Kidney (tissue), 14 donors: Measurements from ENCODE around the gene TGFB1. TPM values are rescaled to one million over a fixed set of nuclear protein-coding genes. Genes with fewer than 3 reads are reported as not detected.

ENCODE experiments used
- DNase-seq, 5 donors: peaks; one replicate each; pipeline ENCODE4 v3.0.0-alpha.2; 2013 to 2020
- FAIRE-seq: peaks from 2 replicates; lab custom pipeline; 2012; peaks lifted over from hg19 to GRCh38; lab: Jason Lieb, UNC
- H3K27ac ChIP-seq, 2 donors: one replicate each; pipeline ENCODE4 v1.7.0; 2013; ENCODE audit warnings: low read depth in 2 of 2, low read length in 2 of 2, inconsistent platforms in 1 of 2
- H3K27me3 ChIP-seq: one replicate; pipeline ENCODE4 v1.7.1; 2013; ENCODE audit warnings: low read length, inconsistent platforms; ENCODE audit not compliant: control insufficient read depth, insufficient read depth
- H3K36me3 ChIP-seq, 3 donors: one replicate each; pipeline versions ENCODE4 v1.7.0 to v1.7.1; 2013; ENCODE audit warnings: low read length in 3 of 3, control low read depth in 1 of 3, inconsistent platforms in 1 of 3; ENCODE audit not compliant: insufficient read depth in 3 of 3, control insufficient read depth in 2 of 3
- H3K4me1 ChIP-seq, 3 donors: one replicate each; pipeline versions ENCODE4 v1.7.0 to v1.7.1; 2013; ENCODE audit warnings: low read length in 3 of 3, inconsistent platforms in 1 of 3, low read depth in 1 of 3; ENCODE audit not compliant: control insufficient read depth in 2 of 3, insufficient read depth in 2 of 3
- H3K4me3 ChIP-seq, 3 donors: one replicate each; pipeline versions ENCODE4 v1.7.0 to v1.8.1; 2013; ENCODE audit warnings: low read length in 3 of 3, control low read depth in 1 of 3, inconsistent platforms in 1 of 3
- H3K9ac ChIP-seq, 3 donors: one replicate each; pipeline versions ENCODE4 v1.7.0 to v1.7.1; 2013; ENCODE audit warnings: low read length in 3 of 3, control low read depth in 1 of 3, inconsistent platforms in 1 of 3
- H3K9me3 ChIP-seq, 3 donors: one replicate each; pipeline versions ENCODE4 v1.7.0 to v1.7.1; 2013; ENCODE audit warnings: low read length in 3 of 3, control low read depth in 1 of 3, inconsistent platforms in 1 of 3; ENCODE audit not compliant: control insufficient read depth in 2 of 3, insufficient read depth in 1 of 3
- intact Hi-C: fragments of 100-400 bp; cut with DNase I; formaldehyde crosslinking; loops from one replicate; pipeline ENCODE4 v1.11.1; 2022
- polyA plus RNA-seq: library from polyadenylated mRNA; stranded (reverse); fragments of 350-450 nt; fragmentation: Illumina TruSeq; extraction: RNeasy Lipid Tissue Mini Kit (QIAGEN cat#74804); gene quantifications from one replicate; pipeline ENCODE4 v1.2.3, GENCODE V29; 2014; ENCODE audit warnings: low read depth, low replicate concordance; ENCODE audit not compliant: insufficient read depth
- total RNA-seq: library from RNA; stranded (reverse); fragmentation: NEBNext Ultra II Directional; extraction: Animal tissue kit (Norgen Biotek cat#: 25700); gene quantifications from one replicate; pipeline ENCODE4 v1.2.1, GENCODE V29; 2021
- TF ChIP-seq, protein P1 (sequence below): IDR thresholded peaks from 3 replicates; pipeline ENCODE4 v1.5.1; 2012; ENCODE audit warnings: mild to moderate bottlenecking, moderate library complexity, borderline replicate concordance; ENCODE audit not compliant: insufficient read depth; ENCODE audit errors: extremely low read depth
- donor health status: control.
- donor health status: control.
- donor health status: control.
- donor health status: control.
- donor health status: control.
- donor health status: DM: yes; HTN: yes; CAD: no.
- donor health status: Normal renal cell carcinoma (clear cell type).

Gene TGFB1
- total and polyA plus RNA-seq, 2 donors from 2014 or later: 19.1 to 48.0 TPM

DNA sequence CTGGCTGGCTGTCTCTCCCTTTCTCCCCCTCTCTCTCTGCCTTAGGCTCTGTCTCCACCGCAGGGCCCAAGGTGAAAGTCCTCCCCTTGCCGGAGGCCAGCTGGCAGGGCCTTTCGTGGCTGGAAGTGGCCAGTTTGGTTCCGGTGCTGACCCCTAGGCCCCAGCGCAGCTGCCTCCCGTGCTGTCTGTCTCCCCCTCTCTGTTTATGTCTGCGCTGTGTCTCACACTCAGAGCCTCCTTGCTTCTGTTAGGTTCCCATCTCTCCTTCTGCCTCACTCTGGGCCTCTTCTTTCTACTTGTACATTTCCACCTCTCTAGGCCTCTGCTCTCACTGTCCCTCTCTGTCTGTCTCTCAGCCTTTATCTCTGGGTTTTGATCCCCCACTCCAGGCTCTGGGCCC lies 30.7 kb downstream of the TGFB1 start:
- TF ChIP-seq, protein P1, sequence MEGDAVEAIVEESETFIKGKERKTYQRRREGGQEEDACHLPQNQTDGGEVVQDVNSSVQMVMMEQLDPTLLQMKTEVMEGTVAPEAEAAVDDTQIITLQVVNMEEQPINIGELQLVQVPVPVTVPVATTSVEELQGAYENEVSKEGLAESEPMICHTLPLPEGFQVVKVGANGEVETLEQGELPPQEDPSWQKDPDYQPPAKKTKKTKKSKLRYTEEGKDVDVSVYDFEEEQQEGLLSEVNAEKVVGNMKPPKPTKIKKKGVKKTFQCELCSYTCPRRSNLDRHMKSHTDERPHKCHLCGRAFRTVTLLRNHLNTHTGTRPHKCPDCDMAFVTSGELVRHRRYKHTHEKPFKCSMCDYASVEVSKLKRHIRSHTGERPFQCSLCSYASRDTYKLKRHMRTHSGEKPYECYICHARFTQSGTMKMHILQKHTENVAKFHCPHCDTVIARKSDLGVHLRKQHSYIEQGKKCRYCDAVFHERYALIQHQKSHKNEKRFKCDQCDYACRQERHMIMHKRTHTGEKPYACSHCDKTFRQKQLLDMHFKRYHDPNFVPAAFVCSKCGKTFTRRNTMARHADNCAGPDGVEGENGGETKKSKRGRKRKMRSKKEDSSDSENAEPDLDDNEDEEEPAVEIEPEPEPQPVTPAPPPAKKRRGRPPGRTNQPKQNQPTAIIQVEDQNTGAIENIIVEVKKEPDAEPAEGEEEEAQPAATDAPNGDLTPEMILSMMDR: no peak
- H3K4me1 ChIP-seq: peaks cover 9 to 56% (median 33%) of the 10 kb centered on the region in 3 donors
- H3K9ac ChIP-seq: peak overlapping the region in 1 of 3 donors; percentile 46
- no peaks in the 10 kb centered on the region for H3K9me3 ChIP-seq
- H3K27ac ChIP-seq: peak overlapping the region; percentile 70 to 76
- H3K4me3 ChIP-seq: no peak overlapping the region
- intact Hi-C loops: no loop called here
- peak in 1 of 5 donors; percentile 77 for DNase-seq
- H3K27me3 ChIP-seq: no peaks in the 10 kb centered on the region
- no peak for FAIRE-seq
- H3K36me3 ChIP-seq: peaks cover 0 to 18% (median 13%) of the 10 kb centered on the region in 3 donors

DNA sequence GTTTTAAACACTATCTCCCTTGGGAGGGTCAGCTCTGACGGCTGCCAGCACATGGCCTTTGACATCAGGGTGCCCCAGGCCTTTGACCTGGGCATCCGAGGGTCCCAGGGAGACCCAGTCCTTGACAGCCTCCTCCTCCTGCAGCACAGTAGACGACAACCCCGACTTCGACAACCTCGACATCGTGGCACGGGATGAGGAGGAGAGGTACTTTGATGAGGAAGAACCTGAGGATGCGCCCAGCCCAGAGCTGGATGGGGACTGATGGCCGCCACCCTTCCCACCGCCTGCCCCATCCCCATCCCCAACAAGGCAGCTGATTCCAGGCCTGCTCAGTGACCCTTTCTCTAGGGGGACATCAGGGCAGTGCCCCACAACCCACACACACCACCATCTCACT lies 31.3 kb downstream of the TGFB1 start:
- H3K9ac ChIP-seq: no peak overlapping the region
- H3K27ac ChIP-seq: peak overlapping the region; percentile 70 to 76
- no peak overlapping the region for H3K4me3 ChIP-seq
- H3K4me1 ChIP-seq: peaks cover 9 to 51% (median 30%) of the 10 kb centered on the region in 3 donors
- intact Hi-C loops: no loop called here
- FAIRE-seq: no peak
- no peaks in the 10 kb centered on the region for H3K9me3 ChIP-seq
- TF ChIP-seq, protein P1: no peak
- no peaks in the 10 kb centered on the region for H3K27me3 ChIP-seq
- peaks cover 0 to 18% (median 13%) of the 10 kb centered on the region in 3 donors for H3K36me3 ChIP-seq
- no peak for DNase-seq

DNA sequence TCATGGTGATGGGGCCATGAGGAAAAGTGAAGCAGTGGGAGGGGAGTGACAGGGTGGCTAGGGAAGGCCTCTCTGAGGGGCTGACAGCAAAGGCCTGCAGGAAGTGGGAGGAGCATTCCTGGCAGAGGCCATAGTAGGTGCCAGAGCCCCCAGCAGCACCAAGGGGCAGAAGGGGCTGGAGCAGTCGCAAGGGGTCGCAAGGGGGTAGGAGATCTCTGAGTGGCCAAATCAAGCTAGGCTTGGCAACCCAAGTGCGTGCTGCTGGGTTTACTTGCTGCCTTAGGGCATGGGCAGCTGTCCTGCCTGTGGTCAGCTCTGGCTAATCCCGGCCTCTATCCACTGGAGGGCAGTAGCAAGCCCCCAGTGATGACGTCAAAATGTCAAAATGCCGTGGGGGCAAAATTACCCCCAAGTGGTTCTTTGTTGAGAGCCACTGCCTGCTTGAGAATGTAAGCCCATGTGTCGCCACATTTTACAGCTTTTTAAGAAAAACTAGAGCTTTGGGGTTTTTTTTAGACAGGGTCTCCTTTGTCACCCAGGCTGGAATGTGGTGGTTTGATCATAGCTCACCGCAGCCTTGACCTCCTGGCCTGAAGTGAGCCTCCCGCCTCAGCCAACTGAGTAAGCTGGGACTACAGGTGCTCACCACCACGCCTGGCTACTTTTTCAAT lies 32.0 kb downstream of the TGFB1 start:
- DNase-seq: peak; percentile 50 to 75 (median 61)
- H3K9ac ChIP-seq: no peak overlapping the region
- FAIRE-seq: no peak
- no peak overlapping the region for H3K4me3 ChIP-seq
- TF ChIP-seq, protein P1: peak; percentile 58
- H3K9me3 ChIP-seq: no peaks in the 10 kb centered on the region
- peak overlapping the region in 1 of 2 donors; percentile 32 for H3K27ac ChIP-seq
- intact Hi-C loops: no loop called here
- H3K4me1 ChIP-seq: peaks cover 9 to 44% (median 23%) of the 10 kb centered on the region in 3 donors
- peaks cover 2 to 25% (median 19%) of the 10 kb centered on the region in 3 donors for H3K36me3 ChIP-seq
- no peaks in the 10 kb centered on the region for H3K27me3 ChIP-seq
